COR-L47 (cell line): ENCODE measurements around the gene KLK10.
"Not testable (repeated sequence)": the region's sequence is repeated elsewhere in the genome, so short reads cannot be mapped to it uniquely, and the experiment has no call there.

Source experiments
- DNase-seq: peaks from one replicate; lab custom pipeline; 2025; lab: John Stamatoyannopoulos, UW

Gene KLK10

DNA sequence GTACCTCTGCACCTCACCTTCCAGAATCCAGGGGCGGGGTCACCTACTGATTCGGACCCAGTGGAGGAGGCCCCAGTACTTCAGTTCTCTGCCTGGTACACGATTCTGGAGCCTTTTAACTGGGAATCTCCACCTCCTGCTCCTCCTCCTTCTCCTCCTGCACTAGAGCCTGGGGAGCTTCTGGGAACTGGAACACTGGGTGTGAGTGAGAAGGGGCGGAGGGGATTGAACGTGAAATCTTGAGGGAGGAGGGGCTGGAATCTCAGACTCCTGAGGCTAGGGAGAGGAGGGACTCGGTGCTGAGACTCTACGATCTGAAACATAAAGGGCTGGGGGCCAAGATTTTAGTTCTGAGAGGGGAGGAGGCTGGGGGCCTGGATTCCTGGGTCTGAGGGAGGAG is 18.0 kb downstream of the KLK10 start, which contains the start of gene KLK8:
KLK8 (minus strand) TSS at position 90 of the 400 bp plus-strand sequence. CDS start 437 bp downstream, outside the sequence.
- DNase-seq = no peak

DNA sequence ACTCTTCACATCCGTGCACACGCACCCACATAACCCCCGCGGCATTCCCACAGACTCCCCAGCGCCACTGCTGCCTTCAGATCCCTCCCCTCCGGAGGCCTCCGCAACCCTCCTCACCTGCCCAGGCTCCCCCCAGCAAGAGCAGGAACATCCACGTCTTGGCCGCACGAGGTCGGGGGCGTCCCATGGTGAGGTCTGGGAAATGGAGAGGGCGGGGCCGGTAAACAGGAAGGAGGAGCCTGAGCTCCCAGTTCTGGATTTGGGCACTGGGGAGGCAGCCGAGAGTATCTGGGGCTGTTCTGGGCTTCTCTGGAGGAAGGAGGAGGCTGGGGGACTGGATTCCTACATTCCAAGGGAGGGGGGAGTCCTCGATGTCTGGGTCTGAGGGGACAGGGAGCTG is 18.5 kb downstream of the KLK10 start:
- no peak for DNase-seq

DNA sequence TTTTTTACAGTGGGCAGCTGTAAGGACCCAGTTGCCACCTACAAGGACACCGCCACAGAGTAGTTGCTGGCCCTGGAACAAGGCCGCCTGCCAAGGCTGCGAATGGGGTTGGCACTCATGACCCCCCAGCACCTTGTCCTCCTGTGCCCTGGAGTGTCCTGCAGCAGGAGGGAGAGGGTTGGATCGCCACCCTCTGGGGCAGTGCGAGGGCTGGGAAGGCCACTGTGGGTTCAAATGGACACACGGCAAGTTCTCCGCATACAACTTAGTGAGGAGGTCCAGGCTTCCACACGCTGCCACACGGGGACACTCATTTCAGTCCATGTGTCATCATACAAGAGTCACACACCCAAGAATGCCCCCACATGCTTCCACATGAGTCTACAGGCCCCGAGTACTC is 19.1 kb downstream of the KLK10 start:
- DNase-seq = no peak

DNA sequence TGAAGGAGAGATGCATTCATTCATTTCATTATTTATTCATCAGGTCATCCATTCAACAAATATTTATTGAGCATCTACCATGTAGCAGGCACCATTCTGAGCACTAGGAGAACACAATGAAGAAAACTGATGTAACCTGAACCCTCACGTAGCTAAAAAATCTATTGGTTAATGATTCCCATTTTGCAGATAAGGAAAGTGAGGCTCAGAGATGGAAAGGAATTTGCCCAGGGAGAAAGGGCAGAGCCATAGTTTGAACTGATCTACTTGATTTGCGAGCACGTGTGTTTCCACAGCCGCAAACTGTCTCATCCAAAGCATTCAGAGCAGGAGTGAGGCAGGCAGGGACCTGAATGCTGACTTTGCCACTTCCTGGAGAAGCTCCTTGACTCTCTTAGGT is 20.8 kb downstream of the KLK10 start:
- DNase-seq = no peak

DNA sequence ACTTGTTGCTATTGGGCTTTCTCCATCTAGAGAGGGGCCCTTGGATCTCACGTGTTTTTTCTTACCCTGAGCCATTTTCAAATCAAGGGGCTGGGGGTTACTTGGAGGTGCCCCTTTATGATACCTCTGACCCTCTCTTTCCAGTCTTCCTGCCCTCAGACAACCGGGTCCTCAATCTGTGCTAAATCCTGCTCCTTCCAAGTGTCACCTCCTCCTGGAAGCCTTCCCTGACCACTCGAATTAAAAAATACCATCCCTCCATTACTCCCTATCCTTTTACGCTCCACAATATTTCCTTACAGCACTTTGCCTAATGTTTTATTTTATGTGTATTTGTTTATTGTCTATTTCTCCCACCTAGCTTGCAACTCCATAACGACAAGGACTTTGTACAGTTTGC is 21.4 kb downstream of the KLK10 start:
- DNase-seq = no peak

DNA sequence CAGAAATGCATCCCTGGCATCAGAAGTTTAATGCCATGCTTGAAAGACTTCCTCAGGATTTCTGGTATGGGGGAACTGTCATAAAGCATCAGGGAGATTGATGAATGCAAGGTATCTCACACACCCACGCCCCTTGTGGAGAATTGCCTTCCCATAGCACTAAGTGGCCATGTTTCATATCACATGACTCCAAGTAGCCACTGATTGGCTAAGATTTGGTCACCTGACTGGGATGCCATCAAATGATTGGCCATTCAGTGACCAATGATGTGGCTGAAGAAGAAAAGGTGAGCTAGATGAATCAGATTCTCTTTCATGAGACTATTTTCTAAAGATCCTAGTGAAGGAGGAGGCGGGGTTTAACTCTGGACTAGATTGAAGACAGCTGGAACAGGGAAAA is 25.4 kb downstream of the KLK10 start:
- no peak for DNase-seq

DNA sequence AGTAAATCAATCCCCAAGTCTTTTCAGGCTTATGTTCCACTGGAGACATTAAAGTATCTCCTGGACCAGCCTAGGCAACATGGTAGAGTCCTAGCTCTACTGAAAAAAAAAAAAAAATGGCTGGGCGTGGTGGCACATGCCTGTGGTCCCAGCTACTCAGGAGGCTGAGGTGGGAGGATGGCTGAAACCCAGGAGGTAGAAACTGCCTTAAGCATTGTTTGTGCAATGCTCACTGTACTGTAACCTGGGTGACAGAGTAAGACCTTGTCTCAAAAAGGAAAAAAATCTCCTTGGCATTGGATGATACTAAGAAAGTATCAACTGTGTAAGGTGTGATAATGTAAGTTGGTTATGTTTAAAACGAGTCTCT is 26.9 kb downstream of the KLK10 start:
- DNase-seq = no peak

DNA sequence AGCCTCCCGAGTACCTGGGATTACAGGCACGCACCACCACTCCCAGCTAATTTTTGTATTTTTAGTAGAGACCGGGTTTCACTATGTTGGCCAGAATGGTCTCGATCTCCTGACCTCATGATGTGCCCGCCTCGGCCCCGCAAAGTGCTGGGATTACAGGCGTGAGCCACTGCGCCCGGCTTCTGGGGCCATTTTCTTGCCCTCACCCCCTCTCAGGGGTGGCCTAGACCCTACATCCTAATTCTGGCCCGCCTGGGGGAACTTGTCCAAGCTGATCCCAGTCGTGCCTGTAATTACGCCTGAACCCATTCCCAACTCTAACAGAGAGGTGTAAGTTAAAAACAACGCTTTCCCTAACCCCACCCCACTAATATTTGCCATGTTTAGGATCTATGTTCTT is 35.1 kb downstream of the KLK10 start:
- DNase-seq = not testable (repeated sequence)

DNA sequence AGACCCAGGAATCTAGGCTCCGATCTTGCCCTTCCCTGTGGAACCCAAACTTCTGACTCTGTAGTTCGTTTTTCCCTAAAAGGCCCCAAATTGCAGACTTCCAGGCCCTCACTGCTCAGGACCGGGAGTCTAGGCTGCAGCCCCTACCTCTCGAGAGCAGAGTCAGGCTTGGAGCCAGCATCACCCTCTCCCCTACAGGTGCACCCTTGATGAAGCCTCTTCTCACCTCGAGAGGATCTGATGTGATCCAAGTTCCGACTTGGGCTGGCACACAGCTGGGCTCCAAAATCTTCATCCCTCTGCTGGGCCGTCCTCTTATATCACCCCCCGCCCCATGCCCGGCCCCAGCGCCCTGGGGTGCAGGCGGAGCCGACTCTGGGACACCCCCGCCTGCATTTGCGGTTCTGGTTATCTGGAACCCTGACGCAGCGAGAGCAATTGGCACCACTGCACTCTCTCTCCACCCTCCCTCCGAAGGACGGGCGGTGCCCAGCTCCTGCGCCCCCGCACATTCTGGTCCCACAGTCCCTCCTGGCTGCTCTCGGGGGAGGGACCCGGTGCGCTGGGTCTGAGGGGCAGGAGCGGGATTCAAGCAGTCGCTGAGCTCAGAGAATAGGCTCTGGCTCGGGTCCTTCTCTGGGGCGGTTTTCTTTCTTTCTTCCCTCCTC is 35.8 kb downstream of the KLK10 start, which contains the start of gene KLK7:
KLK7 (minus strand) TSS at position 293 of the 668 bp plus-strand sequence. CDS start 1,518 bp downstream, outside the sequence.
- DNase-seq = no peak

DNA sequence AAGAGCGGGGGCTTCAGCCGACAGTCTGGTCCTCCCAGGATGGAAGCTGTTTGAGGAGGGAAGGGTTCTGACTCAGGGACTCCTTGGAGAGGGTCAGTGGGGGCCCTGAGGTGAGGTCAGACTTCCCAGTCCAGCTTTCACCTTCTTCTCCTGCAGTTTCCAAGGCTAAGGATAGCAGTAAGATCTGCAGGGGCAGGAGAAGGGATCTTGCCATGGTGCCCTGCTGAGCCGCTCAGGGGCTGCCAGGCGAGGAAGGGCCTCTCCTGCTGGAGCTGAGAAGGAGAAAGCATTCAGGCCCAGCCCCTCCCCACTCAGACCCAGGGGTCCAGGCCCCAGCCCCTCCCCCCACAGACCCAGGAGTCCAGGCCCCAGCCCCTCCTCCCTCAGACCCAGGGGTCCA is 37.3 kb downstream of the KLK10 start:
- no peak for DNase-seq

DNA sequence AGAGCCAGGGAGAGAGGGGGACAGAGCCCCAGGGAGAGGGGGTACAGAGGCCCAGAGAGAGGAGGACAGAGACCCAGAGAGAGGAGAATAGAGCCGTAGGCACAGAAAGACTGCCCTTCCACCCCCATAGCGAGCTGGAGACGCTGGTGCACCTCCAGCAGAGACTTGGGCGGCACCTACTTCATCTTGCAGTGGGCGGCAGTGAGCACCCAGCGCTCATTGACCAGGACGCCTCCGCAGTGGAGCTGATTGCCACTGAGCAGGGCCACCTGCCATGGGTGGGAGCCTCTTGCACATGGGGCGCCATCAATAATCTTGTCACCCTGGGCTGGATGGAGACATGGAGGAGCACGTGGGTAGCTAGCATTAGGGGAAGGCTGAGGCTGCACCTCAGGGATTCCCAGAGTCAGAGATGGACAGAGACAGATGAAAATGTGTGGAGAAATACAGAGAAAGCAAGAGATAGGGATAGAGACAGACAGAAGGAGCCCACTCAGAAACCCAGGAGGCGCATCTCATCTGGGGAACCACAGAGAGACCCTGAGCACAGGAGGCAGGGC is 37.8 kb downstream of the KLK10 start:
- no peak for DNase-seq

DNA sequence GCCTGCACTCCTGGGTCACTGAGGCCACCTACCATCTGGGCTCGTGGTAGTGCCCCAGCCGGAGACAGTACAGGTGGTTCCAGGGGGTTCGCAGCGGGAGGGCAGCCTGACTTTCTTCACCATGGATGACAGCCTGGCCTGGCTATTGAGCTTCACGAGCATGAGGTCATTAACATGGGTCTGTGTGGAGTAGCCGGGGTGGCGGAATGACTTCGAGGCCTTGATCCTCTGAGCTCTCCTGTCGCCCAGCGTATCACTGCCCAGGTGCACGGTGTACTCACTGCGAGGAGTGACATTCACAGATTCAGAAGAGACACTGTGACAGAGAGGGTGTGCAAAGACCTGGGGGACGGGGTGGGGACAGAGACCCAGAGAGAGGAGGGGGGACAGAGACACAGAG is 39.3 kb downstream of the KLK10 start:
- DNase-seq = no peak

DNA sequence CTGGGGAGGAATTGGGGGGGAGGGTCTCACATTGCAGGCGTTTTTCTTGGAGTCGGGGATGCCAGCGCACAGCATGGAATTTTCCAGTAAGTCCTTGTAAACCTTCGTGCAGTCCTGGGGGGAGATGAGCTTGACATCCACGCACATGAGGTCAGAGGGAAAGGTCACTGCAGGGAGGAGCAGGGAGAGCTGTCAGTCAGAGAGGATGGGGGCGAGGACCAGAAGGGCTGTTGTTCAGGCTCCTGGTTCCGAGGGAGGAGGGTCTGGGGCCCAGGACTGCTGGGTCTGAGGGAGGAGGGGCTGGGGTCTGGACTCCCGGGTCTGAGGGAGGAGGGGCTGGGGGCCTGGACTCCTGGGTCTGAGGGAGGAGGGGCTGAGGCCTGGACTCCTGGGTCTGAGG is 39.8 kb downstream of the KLK10 start:
- no peak for DNase-seq

DNA sequence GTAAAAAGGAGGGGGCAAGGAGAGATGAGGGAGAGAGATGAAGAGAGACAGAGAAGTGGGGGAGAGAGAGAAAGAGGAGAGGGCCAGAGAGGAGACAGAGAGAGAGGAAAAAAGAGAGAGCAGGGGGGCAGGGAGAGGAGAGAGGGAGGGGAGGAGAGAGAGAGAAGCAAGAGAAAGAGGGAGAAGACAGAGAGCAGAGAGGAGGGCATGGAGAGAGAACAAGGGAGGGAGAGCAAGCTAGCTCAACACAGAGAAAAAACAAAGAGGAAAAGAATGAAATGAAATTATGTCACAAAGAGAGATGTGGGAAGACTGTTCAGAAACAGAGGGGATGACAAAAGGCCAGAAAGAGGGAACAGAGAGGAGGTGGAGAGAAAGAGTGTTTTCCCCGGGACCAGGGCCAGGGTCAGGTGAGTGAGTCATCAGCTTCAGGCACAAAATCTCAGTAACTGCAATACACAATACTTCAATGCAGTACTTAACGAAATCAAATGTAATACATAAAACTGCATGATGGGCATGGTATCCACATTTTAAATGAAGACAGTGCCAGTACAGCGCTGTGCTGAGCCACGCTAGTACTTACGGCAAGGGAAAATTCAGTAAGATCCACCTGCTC is 40.6 kb downstream of the KLK10 start:
- DNase-seq = no peak

DNA sequence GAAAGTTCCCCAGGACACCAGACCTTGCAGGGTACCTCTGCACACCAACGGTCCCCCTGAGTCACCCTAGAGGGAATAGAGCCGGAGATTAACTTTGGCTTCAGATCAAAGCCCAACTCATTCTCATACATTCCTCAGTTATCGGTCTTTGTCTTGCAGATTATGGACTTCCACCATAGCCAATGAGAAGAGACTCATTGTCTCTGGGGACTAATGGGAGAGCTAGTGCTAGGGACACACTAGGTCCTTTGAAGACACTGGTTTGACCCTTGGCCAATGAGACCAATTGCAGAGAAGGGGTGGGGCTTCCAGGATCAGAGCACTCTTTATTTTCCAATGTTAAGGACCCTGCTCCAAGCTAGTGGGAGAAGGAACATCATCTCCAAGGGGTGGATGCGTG is 41.9 kb downstream of the KLK10 start:
- DNase-seq = no peak

DNA sequence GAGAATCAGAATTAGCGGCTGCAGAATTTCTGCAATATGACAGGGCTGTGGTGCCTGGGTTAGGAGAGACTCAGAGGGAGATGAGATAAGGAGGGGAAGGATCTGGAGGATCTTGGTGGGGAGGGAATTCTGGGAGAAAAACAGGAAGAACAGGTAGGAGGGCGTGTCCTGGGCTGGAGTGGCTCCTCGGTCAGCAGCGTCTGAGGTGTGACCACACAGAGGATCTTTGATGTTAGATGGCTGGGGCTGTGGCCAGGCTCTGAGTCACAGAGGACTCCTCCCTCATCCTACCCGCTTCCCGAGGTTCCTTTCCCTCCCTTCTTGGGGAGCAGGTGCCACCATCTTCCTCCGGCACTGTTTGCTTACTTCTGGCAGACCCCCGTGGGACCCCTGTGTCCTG is 43.7 kb downstream of the KLK10 start:
- DNase-seq = no peak

DNA sequence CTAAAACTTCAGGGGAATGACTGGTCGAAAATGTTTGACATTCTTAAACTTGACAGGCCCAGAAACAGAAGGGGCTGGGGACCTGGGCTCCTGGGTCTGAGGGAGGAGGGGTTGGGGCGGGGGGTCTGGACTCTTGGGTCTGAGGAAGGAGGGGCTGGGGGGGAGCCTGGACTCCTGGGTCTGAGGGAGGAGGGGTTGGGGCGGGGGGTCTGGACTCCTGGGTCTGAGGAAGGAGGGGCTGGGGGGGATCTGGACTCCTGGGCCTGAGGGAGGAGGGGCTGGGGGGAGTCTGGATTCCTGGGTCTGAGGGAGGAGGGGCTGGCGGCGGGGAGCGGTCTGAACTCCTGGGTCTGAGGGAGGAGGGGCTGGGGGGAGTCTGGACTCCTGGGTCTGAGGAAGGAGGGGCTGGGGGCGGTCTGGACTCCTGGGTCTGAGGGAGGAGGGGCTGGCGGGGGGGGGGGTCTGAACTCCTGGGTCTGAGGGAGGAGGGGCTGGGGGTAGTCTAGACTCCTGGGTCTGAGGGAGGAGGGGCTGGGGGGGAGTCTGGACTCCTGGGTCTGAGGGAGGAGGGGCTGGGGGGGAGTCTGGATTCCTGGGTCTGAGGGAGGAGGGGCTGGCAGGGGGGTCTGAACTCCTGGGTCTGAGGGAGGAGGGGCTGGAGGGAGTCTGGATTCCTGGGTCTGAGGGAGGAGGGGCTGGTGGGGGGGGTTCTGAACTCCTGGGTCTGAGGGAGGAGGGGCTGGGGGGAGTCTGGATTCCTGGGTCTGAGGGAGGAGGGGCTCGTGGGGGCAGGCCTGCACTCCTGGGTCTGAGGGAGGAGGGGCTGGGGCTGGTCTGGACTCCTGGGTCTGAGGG is 44.6 kb downstream of the KLK10 start:
- no peak for DNase-seq

DNA sequence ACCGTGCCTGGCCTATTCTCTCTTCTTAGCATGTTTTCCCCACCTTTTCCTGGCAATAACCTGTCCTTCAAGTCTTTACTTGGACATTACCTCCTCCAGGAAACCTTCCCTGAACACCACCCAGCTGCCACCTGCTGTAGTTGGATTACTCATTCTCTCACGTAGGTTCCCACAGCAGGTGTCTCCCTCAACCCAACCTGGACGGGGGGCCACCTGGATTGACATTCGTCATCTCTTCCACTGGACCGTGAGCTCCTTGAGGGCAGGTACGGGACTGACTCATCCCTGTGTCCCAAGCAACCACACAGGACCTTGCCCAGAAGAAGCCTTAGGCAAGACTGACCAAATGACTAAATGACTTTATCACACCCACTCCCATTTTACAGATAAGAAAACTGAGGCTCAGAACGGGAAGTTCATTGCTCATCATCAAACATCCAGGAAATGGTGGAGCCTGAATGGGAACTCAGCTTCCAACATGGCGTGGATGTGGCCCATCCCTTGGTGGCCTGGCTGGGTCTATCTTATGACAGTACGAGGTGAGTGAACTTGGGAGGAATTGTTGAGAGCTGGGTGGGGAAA is 46.6 kb downstream of the KLK10 start:
- no peak for DNase-seq

DNA sequence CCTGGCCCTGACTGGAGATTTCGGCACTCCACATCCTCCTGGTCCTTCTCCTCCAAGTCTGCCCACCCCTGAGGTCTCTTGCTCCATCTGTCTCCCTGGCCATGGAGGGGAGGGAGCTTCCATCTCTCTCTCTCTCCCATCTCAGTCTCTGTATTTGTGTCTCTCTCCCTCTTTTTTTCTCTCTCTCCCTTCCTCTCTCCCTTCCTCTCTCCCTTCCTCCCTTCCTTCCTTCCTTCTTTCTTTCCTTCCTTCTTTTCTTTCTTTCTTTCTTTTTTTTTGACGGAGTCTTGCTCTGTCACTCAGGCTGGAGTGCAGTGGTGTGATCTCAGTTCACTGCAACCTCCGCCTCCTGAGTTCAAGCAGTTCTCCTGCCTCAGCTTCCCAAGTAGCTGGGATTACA is 49.7 kb downstream of the KLK10 start:
- not testable (repeated sequence) for DNase-seq

DNA sequence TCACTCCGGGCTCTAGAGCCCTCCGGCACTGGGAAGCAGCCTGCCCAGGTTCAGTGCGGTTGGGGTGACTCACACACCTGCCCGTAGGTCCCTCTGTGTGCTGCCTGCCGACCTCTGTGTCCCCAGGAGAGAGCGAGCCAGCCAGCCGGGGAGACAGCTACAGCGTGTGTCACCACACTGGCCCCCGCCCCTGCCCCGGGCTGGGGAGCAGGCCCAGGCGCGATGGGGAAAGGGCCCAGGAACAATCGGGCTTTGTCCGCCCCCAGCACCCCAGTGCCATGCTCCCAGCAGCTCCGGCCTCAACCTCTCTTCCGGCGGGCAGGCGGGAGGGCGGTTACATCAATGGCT is 50.1 kb downstream of the KLK10 start, which contains the start of gene KLK6:
KLK6 (minus strand) TSS at position 179 of the 348 bp plus-strand sequence. CDS start 1,487 bp downstream, outside the sequence.
- DNase-seq = no peak

DNA sequence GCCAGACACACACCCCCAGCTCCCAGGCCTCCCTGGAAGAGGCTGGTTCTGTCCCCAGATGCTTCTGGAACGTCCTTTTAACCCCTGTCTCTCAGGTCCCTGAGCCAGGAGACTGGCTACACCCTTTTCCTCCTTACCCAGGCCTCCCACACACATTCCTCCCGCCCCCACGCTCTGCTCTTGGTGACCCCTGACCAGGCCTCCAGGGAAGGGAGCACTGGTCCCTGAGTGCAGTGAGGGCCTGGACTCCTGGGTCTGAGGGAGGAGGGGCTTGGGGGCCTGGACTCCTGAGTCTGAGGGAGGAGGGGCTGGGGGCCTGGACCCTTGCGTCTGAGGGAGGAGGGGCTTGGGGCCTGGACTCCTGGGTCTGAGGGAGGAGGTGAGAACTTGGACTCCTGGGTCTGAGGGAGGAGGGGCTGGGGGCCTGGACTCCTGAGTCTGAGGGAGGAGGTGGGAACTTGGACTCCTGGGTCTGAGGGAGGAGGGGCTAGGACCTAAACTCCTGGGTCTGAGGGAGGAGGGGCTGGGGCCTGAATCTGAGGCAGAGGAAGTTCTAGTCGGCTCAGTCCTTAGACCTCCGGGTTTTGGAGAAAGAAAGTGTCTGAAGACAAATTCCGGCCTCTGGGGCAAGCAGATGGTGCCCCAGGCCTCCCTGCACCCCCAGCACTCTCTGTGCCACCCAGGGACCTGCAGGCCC is 50.6 kb downstream of the KLK10 start:
- DNase-seq = no peak
